BJ (cell line): ENCODE data around the gene CCN6. TPM values are rescaled to one million over a fixed set of nuclear protein-coding genes. Genes with fewer than 3 reads are reported as not detected.

Experiments
- CTCF ChIA-PET: fragments of 350-600 bp; formaldehyde crosslinking; extraction: SDS; loops from one replicate; lab custom pipeline; 2021; ENCODE audit warnings: antibody characterized with exemption, inconsistent platforms; lab: Yijun Ruan, JAX
- POLR2A ChIA-PET: fragments of 300-600 bp; sonication (Branson Sonifier 250); formaldehyde crosslinking; extraction: SDS; loops from one replicate; lab custom pipeline; 2021; ENCODE audit warnings: antibody characterized with exemption; lab: Charles Lee
- DNase-seq: peaks from one replicate; pipeline ENCODE4 v3.0.0-alpha.2; 2011; ENCODE audit warnings: low read depth
- H3K27me3 ChIP-seq: 2 replicates; pipeline ENCODE4 v1.6.0; 2011; ENCODE audit warnings: low read length; ENCODE audit not compliant: control insufficient read depth, insufficient read depth
- H3K36me3 ChIP-seq: 2 replicates; pipeline ENCODE4 v1.5.1; 2011; ENCODE audit warnings: low read length; ENCODE audit not compliant: control insufficient read depth, insufficient read depth
- H3K4me3 ChIP-seq: 2 replicates; pipeline ENCODE4 v1.5.1; 2011; ENCODE audit warnings: low read depth, mild to moderate bottlenecking, control low read depth, low read length
- CTCF ChIP-seq: IDR thresholded peaks from 2 replicates; pipeline ENCODE4 v1.5.1; 2011; ENCODE audit warnings: low read depth, mild to moderate bottlenecking, control low read depth, inconsistent platforms, low read length, moderate library complexity; ENCODE audit not compliant: insufficient read depth
- polyA plus RNA-seq: library from polyadenylated mRNA; depleted of rRNA; stranded (reverse); fragments of >200 nt; gene quantifications from 2 replicates; pipeline ENCODE4 v1.2.3, GENCODE V29; 2011

CCN6 gene
- polyA plus RNA-seq, 1 experiment: not detected

- Histone ChIP-seq H3K36me3 (no peaks in the 10 kb centered on the region), H3K27me3 (no peaks in the 10 kb centered on the region), H3K4me3 (no peak overlapping the region)
- no peak for TF ChIP-seq CTCF
- CTCF ChIA-PET: interaction anchor here (0.7 to 4.7 kb wide), 6 partner anchors 9 to 298 kb away, joined by 3 to 42 read pairs (median 7); partner anchors contain the start of gene FYN
- no peak for DNase-seq
- POLR2A ChIA-PET: interaction anchor here (0.6 kb wide), 1 partner anchor 330 kb away, joined by 9 read pairs; no protein-coding TSS in a partner anchor
Observed at GRCh38 chr6:112008482-112008881, 45.4 kb upstream of the CCN6 start.

GRCh38 chr6:112010328-112010727 lies 43.6 kb upstream of the CCN6 start:
- no peaks in the 10 kb centered on the region for H3K36me3 ChIP-seq
- no peak overlapping the region for H3K4me3 ChIP-seq
- DNase-seq: no peak
- CTCF ChIA-PET: interaction anchor here (1.4 to 4.7 kb wide), 4 partner anchors 10 to 33 kb away, joined by 6 to 42 read pairs (median 8); no protein-coding TSS in a partner anchor
- TF ChIP-seq CTCF: no peak
- H3K27me3 ChIP-seq: no peaks in the 10 kb centered on the region
- POLR2A ChIA-PET: no interaction called here

- Histone ChIP-seq H3K36me3 (no peaks in the 10 kb centered on the region), H3K4me3 (no peak overlapping the region), H3K27me3 (no peaks in the 10 kb centered on the region)
- ChIA-PET CTCF (interaction anchor here (6.7 kb wide), 1 partner anchor 29 kb away, joined by 52 read pairs; no protein-coding TSS in a partner anchor), POLR2A (no interaction called here)
- no peak for DNase-seq
- TF ChIP-seq CTCF: no peak
Observed at GRCh38 chr6:112013051-112013450, 40.9 kb upstream of the CCN6 start.

GRCh38 chr6:112014483-112014882 lies 39.4 kb upstream of the CCN6 start:
- Histone ChIP-seq H3K36me3 (no peaks in the 10 kb centered on the region), H3K4me3 (no peak overlapping the region), H3K27me3 (no peaks in the 10 kb centered on the region)
- ChIA-PET CTCF (interaction anchor here (0.5 to 6.7 kb wide), 5 partner anchors 14 to 304 kb away, joined by 3 to 52 read pairs (median 6); no protein-coding TSS in a partner anchor), POLR2A (no interaction called here)
- TF ChIP-seq CTCF: no peak
- DNase-seq: peak; percentile 79

- DNase-seq: no peak
- TF ChIP-seq CTCF: no peak
- CTCF ChIA-PET: interaction anchor here (0.6 to 6.7 kb wide), 4 partner anchors 13 to 305 kb away, joined by 3 to 52 read pairs (median 14); no protein-coding TSS in a partner anchor
Observed at GRCh38 chr6:112015725-112016124, 38.2 kb upstream of the CCN6 start.

More at GRCh38 chr6:112015725-112016124, 38.2 kb upstream of the CCN6 start:
- Histone ChIP-seq H3K4me3 (no peak overlapping the region), H3K27me3 (no peaks in the 10 kb centered on the region), H3K36me3 (no peaks in the 10 kb centered on the region)
- POLR2A ChIA-PET: no interaction called here
